Spleen (tissue), 11 donors: ENCODE measurements around the gene RFTN1. TPM values are rescaled to one million over a fixed set of nuclear protein-coding genes. Genes with fewer than 3 reads are reported as not detected.

ENCODE experiments used
- DNase-seq: peaks from one replicate; pipeline ENCODE4 v3.0.0-alpha.2; 2020
- H3K27ac ChIP-seq, 8 donors: fragments of 200-600 bp; sonication (generic) in 7 of 8; 1 replicate in 4 of 8; 2 replicates in 4 of 8; pipeline versions ENCODE4 v1.5.0 to v1.8.0; 2016 to 2021; ENCODE audit warnings: inconsistent platforms in 4 of 8, mild to moderate bottlenecking in 4 of 8, moderate library complexity in 1 of 8
- H3K27me3 ChIP-seq, 7 donors: fragments of 200-600 bp; sonication (generic) in 6 of 7; replicated peaks in 1 of 7; 1 replicate in 4 of 7; 2 replicates in 3 of 7; pipeline versions ENCODE4 v1.5.0 to v1.8.0; 2016 to 2021; ENCODE audit warnings: inconsistent platforms in 3 of 7, mild to moderate bottlenecking in 1 of 7
- H3K36me3 ChIP-seq, 6 donors: fragments of 200-600 bp; sonication (generic) in 5 of 6; 1 replicate in 4 of 6; 2 replicates in 2 of 6; pipeline versions ENCODE4 v1.5.0 to v1.8.0; 2016 to 2021; ENCODE audit warnings: inconsistent platforms in 2 of 6
- H3K4me1 ChIP-seq, 6 donors: fragments of 200-600 bp; sonication (generic) in 5 of 6; 1 replicate in 3 of 6; 2 replicates in 3 of 6; pipeline versions ENCODE4 v1.5.0 to v1.8.0; 2016 to 2021; ENCODE audit warnings: inconsistent platforms in 3 of 6
- H3K4me3 ChIP-seq, 8 donors: fragments of 200-600 bp; sonication (generic) in 7 of 8; 1 replicate in 4 of 8; 2 replicates in 4 of 8; pipeline versions ENCODE4 v1.5.0 to v1.8.0; 2016 to 2021; ENCODE audit warnings: inconsistent platforms in 4 of 8, mild to moderate bottlenecking in 4 of 8, moderate library complexity in 2 of 8
- H3K9me3 ChIP-seq, 8 donors: fragments of 200-600 bp; sonication (generic) in 7 of 8; 1 replicate in 4 of 8; 2 replicates in 4 of 8; pipeline versions ENCODE4 v1.5.0 to v1.8.0; 2016 to 2021; ENCODE audit warnings: inconsistent platforms in 4 of 8
- CTCF ChIP-seq, 11 experiments: fragments of 200-600 bp in 7 of 11; fragments of 450-650 bp in 4 of 11; sonication (generic) in 4 of 11; IDR thresholded peaks in 8 of 11; conservative IDR thresholded peaks in 3 of 11; 1 replicate in 7 of 11; 2 replicates in 4 of 11; pipeline versions ENCODE4 v1.4.0 to v1.8.0; 2016 to 2021; ENCODE audit warnings: antibody characterized with exemption in 11 of 11, inconsistent platforms in 4 of 11, mild to moderate bottlenecking in 1 of 11
- POLR2A ChIP-seq, 3 donors: fragments of 450-650 bp; IDR thresholded peaks; one replicate each; pipeline ENCODE4 v1.5.1; 2017; ENCODE audit warnings: antibody characterized with exemption in 3 of 3, mild to moderate bottlenecking in 1 of 3
- POLR2AphosphoS5 ChIP-seq, 3 donors: sonication (generic); formaldehyde crosslinking; IDR thresholded peaks; one replicate each; pipeline ENCODE4 v1.5.1; 2017; ENCODE audit warnings: antibody characterized with exemption in 3 of 3
- WGBS, 5 donors: extraction: QIAGEN DNeasy Blood & Tissue Kit in 3 of 5; methylation state at CpG; one replicate each; pipeline versions ENCODE4 v1.1.5 to v1.1.7; 2013 to 2018; 5-methylcytosine and 5-hydroxymethylcytosine counted together
- intact Hi-C: fragments of 100-400 bp; cut with DNase I; formaldehyde crosslinking; loops from one replicate; pipeline ENCODE4 v1.15.0; 2023; ENCODE audit warnings: low total_unique reads
- polyA plus RNA-seq, 3 donors: library from polyadenylated mRNA; stranded (reverse); fragments of 200-250 nt; gene quantifications; one replicate each; pipeline ENCODE4 v1.2.1, GENCODE V29; 2013
- total RNA-seq, 7 donors: library from RNA; depleted of rRNA in 3 of 7; stranded (reverse); fragments of >200 nt in 3 of 7; fragmentation: NEBNext Ultra II Directional in 4 of 7; extraction: Animal tissue kit (Norgen Biotek cat#: 25700) in 4 of 7; gene quantifications; one replicate each; pipeline versions ENCODE4 v1.1.0 to v1.2.1, GENCODE V29; 2016 to 2021
- donor health status: healthy with polysubstance abuse.
- donor health status: DM: no; HTN: no; CAD: no; lungs with moderate emphysema.
- donor health status: DM: no; HTN: no; CAD: no.
- donor health status: Bipolar disorder and iron deficiency.
- donor health status: healthy.
- donor health status: DM: no; HTN: no; CAD: no.
- donor health status: DM: yes; HTN: yes; CAD: no.

RFTN1 gene
- total and polyA plus RNA-seq, 10 donors: 30.4 to 106 (median 75.3) TPM

DNA sequence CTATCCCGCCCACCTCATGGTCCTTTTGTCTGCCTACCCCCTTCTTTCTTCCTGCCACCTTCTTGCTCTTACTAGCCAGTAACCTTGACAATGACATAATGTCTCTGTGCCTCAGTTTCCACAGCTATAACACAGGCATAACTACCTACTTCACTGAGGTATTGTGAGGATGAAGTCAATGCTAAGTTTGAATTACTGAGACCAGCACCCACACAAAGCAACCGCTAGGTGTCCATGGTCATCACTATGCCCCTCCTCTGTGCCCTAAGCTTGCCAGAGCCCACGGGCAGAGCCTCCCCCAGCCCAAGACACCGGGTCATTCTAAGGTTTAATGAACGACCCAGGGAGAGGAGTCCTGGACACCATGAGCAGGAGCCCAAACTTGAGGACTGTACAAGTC lies 146.9 kb downstream of the RFTN1 start:
- 77 to 94% (median 80%) methylated on average over 5 of the region's 5 CpGs for WGBS, 5 donors
- TF ChIP-seq POLR2A (IDR thresholded peaks at IDR 0.05) (no peak), POLR2AphosphoS5 (IDR thresholded peaks at IDR 0.05) (no peak), CTCF (IDR thresholded peaks at IDR 0.05 in 8 of 11, conservative IDR thresholded peaks at IDR 0.05 in 3 of 11) (no peak)
- no peaks in the 10 kb centered on the region for H3K27me3 ChIP-seq
- no peak overlapping the region for H3K4me3 ChIP-seq
- H3K4me1 ChIP-seq: peaks cover 8 to 49% (median 28%) of the 10 kb centered on the region in 6 donors
- H3K9me3 ChIP-seq: no peaks in the 10 kb centered on the region
- no peak for DNase-seq
- H3K27ac ChIP-seq: no peak overlapping the region
- H3K36me3 ChIP-seq: peaks cover 0 to 83% (median 30%) of the 10 kb centered on the region in 6 donors
- intact Hi-C loops: no loop called here

DNA sequence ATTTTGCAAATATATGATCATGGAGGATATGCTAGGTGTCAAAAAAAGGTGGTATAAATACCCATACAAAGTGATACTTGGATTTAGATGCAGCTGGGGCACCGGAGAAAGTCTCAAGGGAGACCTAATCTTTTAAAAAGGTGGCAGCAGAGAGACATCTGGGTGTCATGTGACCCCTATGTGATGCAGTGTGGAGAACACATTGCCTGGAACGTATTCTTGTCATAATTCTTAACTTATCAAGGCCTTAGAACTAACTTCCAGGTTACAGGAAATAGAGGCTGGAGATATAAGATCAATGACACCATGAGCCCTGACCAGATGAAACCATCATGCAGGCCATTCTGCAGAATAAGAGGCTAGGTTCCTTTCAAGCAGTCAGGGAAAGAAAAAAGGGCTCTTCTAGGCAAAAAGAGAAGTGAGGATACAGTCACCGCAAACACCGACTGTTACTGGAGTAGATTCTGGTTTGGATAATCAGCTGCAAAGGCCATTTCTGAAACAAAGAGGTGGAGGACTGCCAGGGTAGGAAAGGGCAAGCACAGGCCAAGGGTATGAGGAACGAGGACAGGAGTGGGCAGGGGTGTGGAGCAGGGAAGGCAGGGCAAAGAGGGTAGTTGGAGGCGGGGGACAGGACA lies 147.9 kb downstream of the RFTN1 start:
- WGBS, 5 donors: 55 to 70% (median 63%) methylated on average over 6 of the region's 6 CpGs

DNA sequence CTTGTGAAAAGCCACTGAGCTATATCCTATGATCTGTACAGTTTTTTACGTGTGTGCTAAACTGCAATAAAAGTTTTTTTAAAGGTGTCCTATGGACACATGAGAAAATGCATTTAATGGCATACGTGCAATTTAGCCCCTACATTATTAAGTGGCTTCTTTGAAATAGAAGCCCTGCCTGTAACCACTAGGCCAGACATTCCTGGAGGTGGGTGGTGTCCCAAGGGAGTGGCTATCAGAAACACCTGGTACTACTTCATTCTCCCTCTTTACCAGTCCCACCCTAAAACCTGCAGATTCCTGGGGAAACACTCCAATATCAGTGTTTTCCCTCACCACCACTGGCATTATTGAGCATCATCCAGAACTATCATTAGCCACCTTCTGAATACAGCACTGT lies 148.5 kb downstream of the RFTN1 start:
- no peaks in the 10 kb centered on the region for H3K27me3 ChIP-seq
- intact Hi-C loops: no loop called here
- no peak overlapping the region for H3K27ac ChIP-seq
- no peak for TF ChIP-seq POLR2A (IDR thresholded peaks at IDR 0.05)
- TF ChIP-seq CTCF (IDR thresholded peaks at IDR 0.05 in 8 of 11, conservative IDR thresholded peaks at IDR 0.05 in 3 of 11): no peak
- TF ChIP-seq POLR2AphosphoS5 (IDR thresholded peaks at IDR 0.05): no peak
- no peak overlapping the region for H3K4me3 ChIP-seq
- H3K4me1 ChIP-seq: peaks cover 4 to 33% (median 14%) of the 10 kb centered on the region in 6 donors
- no peaks in the 10 kb centered on the region for H3K9me3 ChIP-seq
- WGBS, 5 donors: 76 to 95% (median 80%) methylated on average over 2 of the region's 2 CpGs
- DNase-seq: no peak
- H3K36me3 ChIP-seq: peaks cover 0 to 87% (median 29%) of the 10 kb centered on the region in 6 donors

More for the DNA sequence above, 147.9 kb downstream of the RFTN1 start:
- DNase-seq: no peak
- no peak overlapping the region for H3K4me3 ChIP-seq
- intact Hi-C loops: no loop called here
- H3K27me3 ChIP-seq: no peaks in the 10 kb centered on the region
- peak overlapping the region in 1 of 8 donors; percentile 21 for H3K27ac ChIP-seq
- H3K9me3 ChIP-seq: no peaks in the 10 kb centered on the region
- H3K36me3 ChIP-seq: peaks cover 0 to 90% (median 30%) of the 10 kb centered on the region in 6 donors
- H3K4me1 ChIP-seq: peaks cover 4 to 39% (median 19%) of the 10 kb centered on the region in 6 donors
- TF ChIP-seq POLR2AphosphoS5 (IDR thresholded peaks at IDR 0.05) (no peak), POLR2A (IDR thresholded peaks at IDR 0.05) (no peak), CTCF (IDR thresholded peaks at IDR 0.05 in 8 of 11, conservative IDR thresholded peaks at IDR 0.05 in 3 of 11) (no peak)

GRCh38 chr3:16364323-16364722 lies 149.2 kb downstream of the RFTN1 start:
- Histone ChIP-seq H3K4me3 (no peak overlapping the region), H3K27me3 (no peaks in the 10 kb centered on the region), H3K4me1 (peaks cover 4 to 34% (median 16%) of the 10 kb centered on the region in 6 donors), H3K27ac (no peak overlapping the region), H3K36me3 (peaks cover 0 to 81% (median 25%) of the 10 kb centered on the region in 6 donors), H3K9me3 (no peaks in the 10 kb centered on the region)
- WGBS, 5 donors: 74 to 85% (median 79%) methylated on average over 4 of the region's 4 CpGs
- intact Hi-C loops: no loop called here
- no peak for TF ChIP-seq CTCF (IDR thresholded peaks at IDR 0.05 in 8 of 11, conservative IDR thresholded peaks at IDR 0.05 in 3 of 11)
- no peak for TF ChIP-seq POLR2AphosphoS5 (IDR thresholded peaks at IDR 0.05)
- no peak for TF ChIP-seq POLR2A (IDR thresholded peaks at IDR 0.05)
- no peak for DNase-seq
